Measurements from ENCODE around the gene LHX1. TPM values are rescaled to one million over a fixed set of nuclear protein-coding genes. Genes with fewer than 3 reads are reported as not detected.
A peak's percentile ranks its signal among the peaks of the same experiment; 100 is the strongest.

Gene LHX1
- total and polyA plus RNA-seq, 10 of the 15 experiments (the other 5 are each of a cell fraction or from before 2014, with no cell fraction given): not detected

GRCh38 chr17:36948717-36949460 is 11.6 kb downstream of the LHX1 start, which contains the start of gene AATF (continued):
- TF ChIP-seq MYC (IDR thresholded peaks at IDR 0.05; ENCODE audit: insufficient read depth, insufficient read length, insufficient replicate concordance, low read length, severe bottlenecking): peak; percentile 93
- no peak for TF ChIP-seq CBFB (IDR thresholded peaks at IDR 0.05; ENCODE audit: low read depth)
- TF ChIP-seq SMC3 (IDR thresholded peaks at IDR 0.05; ENCODE audit: borderline replicate concordance, low read length): no peak
- 0 out of 2 replicates have a peak, but pooled peaks have one; percentile 45 for TF ChIP-seq MLLT1 (IDR thresholded peaks at IDR 0.05)
- TF ChIP-seq BCL11A (IDR thresholded peaks at IDR 0.05; ENCODE audit: low read depth, low read length): no peak
- TF ChIP-seq LARP7 (IDR thresholded peaks at IDR 0.05): peak; percentile 92
- peak; percentile 53 for TF ChIP-seq NR2F1 (conservative IDR thresholded peaks at IDR 0.05)
- peak; percentile 18; the same call in 1 of the 2 replicates for TF ChIP-seq PKNOX1 (IDR thresholded peaks at IDR 0.05)
- TF ChIP-seq NBN (IDR thresholded peaks at IDR 0.05): peak; percentile 75; the same call in 1 of the 2 replicates
- no peak for TF ChIP-seq YBX1 (IDR thresholded peaks at IDR 0.05)
- TF ChIP-seq POLR2AphosphoS5 (IDR thresholded peaks at IDR 0.05; ENCODE audit: low read length): peak; percentile 92
- TF ChIP-seq MEF2B (IDR thresholded peaks at IDR 0.05; ENCODE audit: partially characterized antibody, poor library complexity, severe bottlenecking): peak; percentile 51
- TF ChIP-seq MEF2A (IDR thresholded peaks at IDR 0.05; ENCODE audit: insufficient read depth, low read depth, low read length): 0 out of 2 replicates have a peak, but pooled peaks have one; percentile 28
- no peak for TF ChIP-seq ZNF24 (IDR thresholded peaks at IDR 0.05)
- no peak; the same call in 1 of the 2 replicates for TF ChIP-seq RELB (IDR thresholded peaks at IDR 0.05; ENCODE audit: low read depth)
- 0 out of 2 replicates have a peak, but pooled peaks have one; percentile 48 for TF ChIP-seq STAT1 (conservative IDR thresholded peaks at IDR 0.05)
- TF ChIP-seq PRDM15 (CRISPR knock-in tag; IDR thresholded peaks at IDR 0.05): no peak
- peak; percentile 53; the same call in 1 of the 2 replicates for TF ChIP-seq SIN3A (IDR thresholded peaks at IDR 0.05; ENCODE audit: low read depth, low read length)
- TF ChIP-seq BHLHE40 (IDR thresholded peaks at IDR 0.05; ENCODE audit: borderline replicate concordance in 1 of 2, low read depth in 2 of 2, low read length in 1 of 2): peak; percentile 98 to 99

All from GM12878 (cell line).